IPS DF 6.9 (cell line): ENCODE measurements around the gene TLR9.
"Not testable (repeated sequence)": the region's sequence is repeated elsewhere in the genome, so short reads cannot be mapped to it uniquely, and the experiment has no call there.

ENCODE experiments used
- DNase-seq: peaks from one replicate; pipeline ENCODE4 v3.0.0-alpha.2; 2013; ENCODE audit warnings: low read depth, low spot score
- H3K27ac ChIP-seq: one replicate; pipeline ENCODE4 v1.5.1; 2013; ENCODE audit warnings: low read length, control low read depth
- H3K27me3 ChIP-seq: 2 replicates; pipeline ENCODE4 v1.6.1; 2013; ENCODE audit warnings: mild to moderate bottlenecking, low read length; ENCODE audit not compliant: control insufficient read depth, insufficient read depth
- H3K36me3 ChIP-seq: 2 replicates; pipeline ENCODE4 v1.6.1; 2013; ENCODE audit warnings: low read length; ENCODE audit not compliant: control insufficient read depth, insufficient read depth
- H3K4me1 ChIP-seq: 2 replicates; pipeline ENCODE4 v1.6.1; 2013; ENCODE audit warnings: low read length; ENCODE audit not compliant: control insufficient read depth, insufficient read depth
- H3K4me3 ChIP-seq: 2 replicates; pipeline ENCODE4 v1.5.1; 2013; ENCODE audit warnings: mild to moderate bottlenecking, low read length
- H3K9me3 ChIP-seq: 2 replicates; pipeline ENCODE4 v1.6.1; 2013; ENCODE audit warnings: low read length, inconsistent platforms; ENCODE audit not compliant: control insufficient read depth, insufficient read depth
- WGBS: extraction: QIAGEN DNeasy Blood & Tissue Kit; methylation state at CpG from one replicate; pipeline ENCODE4 v1.1.7; 2013; ENCODE audit warnings: mixed read lengths, missing lambda C conversion rate; ENCODE audit not compliant: insufficient read length, insufficient coverage; 5-methylcytosine and 5-hydroxymethylcytosine counted together

The TLR9 gene

GRCh38 chr3:52182691-52183090 lies 42.8 kb downstream of the TLR9 start:
- Histone ChIP-seq H3K27me3 (no peaks in the 10 kb centered on the region), H3K4me1 (no peaks in the 10 kb centered on the region), H3K27ac (no peak overlapping the region), H3K36me3 (no peaks in the 10 kb centered on the region), H3K4me3 (no peak overlapping the region), H3K9me3 (no peaks in the 10 kb centered on the region)
- no CpG with 5 or more reads among the region's 4 CpGs for WGBS
- DNase-seq: no peak

- 0 out of 2 replicates have a peak, but pooled peaks cover under 1% of the 10 kb centered on the region for H3K4me1 ChIP-seq
- H3K27ac ChIP-seq: no peak overlapping the region
- no peaks in the 10 kb centered on the region for H3K36me3 ChIP-seq
- WGBS: no CpG with 5 or more reads among the region's 5 CpGs
- H3K27me3 ChIP-seq: no peaks in the 10 kb centered on the region
- H3K4me3 ChIP-seq: no peak overlapping the region
- no peaks in the 10 kb centered on the region for H3K9me3 ChIP-seq
- DNase-seq: no peak
Measured at GRCh38 chr3:52182196-52182595, 43.2 kb downstream of the TLR9 start.

DNA sequence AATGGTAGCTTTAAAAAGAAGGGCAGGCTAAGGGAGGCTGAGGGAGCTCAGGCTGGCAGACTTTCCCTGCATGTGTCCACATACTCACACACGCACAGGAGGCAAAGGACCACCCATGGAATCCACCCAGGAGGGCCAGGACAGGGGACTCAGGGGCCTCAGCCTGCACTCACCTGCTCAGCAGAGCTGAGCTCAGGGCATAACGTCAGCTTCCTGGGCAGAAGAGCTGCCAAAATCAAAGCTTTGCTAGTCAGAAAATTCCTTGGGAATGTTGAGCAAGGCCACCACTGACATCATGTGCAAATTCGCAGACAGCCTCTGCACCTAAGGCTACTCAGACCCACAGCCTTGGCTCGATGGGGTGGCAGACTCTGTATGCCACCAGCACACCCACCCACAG lies 43.9 kb downstream of the TLR9 start:
- H3K36me3 ChIP-seq: no peaks in the 10 kb centered on the region

DNA sequence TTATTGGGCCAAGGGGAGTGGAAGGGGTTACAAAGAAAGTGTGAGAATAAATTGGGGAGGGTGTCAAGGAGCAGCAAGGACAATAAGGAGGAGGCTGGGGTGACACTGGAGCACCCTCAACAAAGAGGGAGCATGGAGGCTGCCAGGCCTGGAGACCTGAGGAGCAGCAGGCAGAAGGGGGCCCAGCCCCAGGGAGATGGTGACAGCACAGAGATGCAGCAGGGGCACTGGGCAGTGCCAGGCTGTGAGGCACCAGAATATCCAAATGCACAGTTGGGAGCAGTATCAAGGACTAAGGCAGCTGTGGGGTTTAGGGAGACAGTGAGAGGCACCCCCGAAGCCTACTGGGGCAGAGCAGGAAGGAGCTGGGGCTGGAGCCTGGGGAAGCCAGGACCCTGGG lies 46.9 kb downstream of the TLR9 start:
- H3K4me3 ChIP-seq: no peak overlapping the region
- no peaks in the 10 kb centered on the region for H3K36me3 ChIP-seq
- no CpG with 5 or more reads among the region's 1 CpG for WGBS
- no peak for DNase-seq
- no peaks in the 10 kb centered on the region for H3K9me3 ChIP-seq
- H3K4me1 ChIP-seq: 0 out of 2 replicates have a peak, but pooled peaks cover 1% of the 10 kb centered on the region
- no peaks in the 10 kb centered on the region for H3K27me3 ChIP-seq
- no peak overlapping the region for H3K27ac ChIP-seq

More for the DNA sequence above, 43.9 kb downstream of the TLR9 start:
- no peaks in the 10 kb centered on the region for H3K9me3 ChIP-seq
- no peak overlapping the region for H3K27ac ChIP-seq
- DNase-seq: no peak
- no peaks in the 10 kb centered on the region for H3K27me3 ChIP-seq
- 0 out of 2 replicates have a peak, but pooled peaks cover 1% of the 10 kb centered on the region for H3K4me1 ChIP-seq
- no CpG with 5 or more reads among the region's 4 CpGs for WGBS
- no peak overlapping the region for H3K4me3 ChIP-seq

- H3K4me1 ChIP-seq, H3K4me3 ChIP-seq, H3K27ac ChIP-seq, H3K27me3 ChIP-seq, H3K36me3 ChIP-seq, DNase-seq, H3K9me3 ChIP-seq: not testable (repeated sequence)
- WGBS: no CpG with 5 or more reads among the region's 4 CpGs
Measured at GRCh38 chr3:52178126-52178525, 47.3 kb downstream of the TLR9 start.

- Histone ChIP-seq H3K4me1 (0 out of 2 replicates have a peak, but pooled peaks cover 1% of the 10 kb centered on the region), H3K27me3 (no peaks in the 10 kb centered on the region), H3K27ac (no peak overlapping the region), H3K36me3 (no peaks in the 10 kb centered on the region), H3K9me3 (no peaks in the 10 kb centered on the region), H3K4me3 (no peak overlapping the region)
- DNase-seq: no peak
- WGBS: no CpG with 5 or more reads among the region's 5 CpGs
Measured at GRCh38 chr3:52177701-52178042, 47.8 kb downstream of the TLR9 start.

GRCh38 chr3:52176951-52177700 lies 48.3 kb downstream of the TLR9 start:
- Histone ChIP-seq H3K4me1 (0 out of 2 replicates have a peak, but pooled peaks cover 1% of the 10 kb centered on the region), H3K36me3 (no peaks in the 10 kb centered on the region), H3K27me3 (no peaks in the 10 kb centered on the region), H3K4me3 (no peak overlapping the region), H3K9me3 (no peaks in the 10 kb centered on the region), H3K27ac (no peak overlapping the region)
- DNase-seq: no peak
- WGBS: no CpG with 5 or more reads among the region's 15 CpGs

- DNase-seq: no peak
- 0 out of 2 replicates have a peak, but pooled peaks cover 1% of the 10 kb centered on the region for H3K4me1 ChIP-seq
- no CpG with 5 or more reads among the region's 8 CpGs for WGBS
- no peaks in the 10 kb centered on the region for H3K36me3 ChIP-seq
- no peaks in the 10 kb centered on the region for H3K27me3 ChIP-seq
- no peak overlapping the region for H3K4me3 ChIP-seq
- no peaks in the 10 kb centered on the region for H3K9me3 ChIP-seq
- H3K27ac ChIP-seq: no peak overlapping the region
Measured at GRCh38 chr3:52176180-52176752, 49.2 kb downstream of the TLR9 start.

GRCh38 chr3:52175416-52176179 lies 49.8 kb downstream of the TLR9 start:
- H3K4me3 ChIP-seq: no peak overlapping the region
- DNase-seq: no peak
- no peaks in the 10 kb centered on the region for H3K9me3 ChIP-seq
- no peaks in the 10 kb centered on the region for H3K36me3 ChIP-seq
- H3K27me3 ChIP-seq: no peaks in the 10 kb centered on the region
- WGBS: no CpG with 5 or more reads among the region's 14 CpGs
- no peak overlapping the region for H3K27ac ChIP-seq
- H3K4me1 ChIP-seq: 0 out of 2 replicates have a peak, but pooled peaks cover 1% of the 10 kb centered on the region

GRCh38 chr3:52174896-52175295 lies 50.5 kb downstream of the TLR9 start:
- Histone ChIP-seq H3K4me1 (0 out of 2 replicates have a peak, but pooled peaks cover 1% of the 10 kb centered on the region), H3K27me3 (no peaks in the 10 kb centered on the region), H3K4me3 (no peak overlapping the region), H3K9me3 (no peaks in the 10 kb centered on the region), H3K27ac (no peak overlapping the region), H3K36me3 (no peaks in the 10 kb centered on the region)
- no peak for DNase-seq
- no CpG with 5 or more reads among the region's 9 CpGs for WGBS
